ENCODE results near the gene STK11IP.

STK11IP gene

GRCh38 chr2:219565130-219566080, 32.3 kb upstream of the STK11IP start:
- no peak for DNase-seq

- no peak for DNase-seq
Observed at GRCh38 chr2:219566640-219567039, 31.0 kb upstream of the STK11IP start.

GRCh38 chr2:219567131-219567530, 30.5 kb upstream of the STK11IP start:
- DNase-seq: no peak

- DNase-seq: no peak
Observed at GRCh38 chr2:219567791-219568361, 29.8 kb upstream of the STK11IP start.

GRCh38 chr2:219569041-219569440, 28.6 kb upstream of the STK11IP start:
- DNase-seq: no peak

GRCh38 chr2:219569635-219570034, 28.0 kb upstream of the STK11IP start:
- no peak for DNase-seq

GRCh38 chr2:219570194-219570923, 27.3 kb upstream of the STK11IP start:
- DNase-seq: no peak

- DNase-seq: no peak
Observed at GRCh38 chr2:219570924-219571310, 26.7 kb upstream of the STK11IP start.

GRCh38 chr2:219571311-219572236, 26.1 kb upstream of the STK11IP start, which contains the start of gene OBSL1:
Gene OBSL1, minus strand, starts transcription at chr2:219571539. Its CDS starts 307 bp downstream, at chr2:219571232.
- peak; percentile 25 for DNase-seq

GRCh38 chr2:219572237-219573001, 25.2 kb upstream of the STK11IP start, which contains the start of gene INHA:
Gene INHA, plus strand, starts transcription at chr2:219572310. Its CDS starts 65 bp downstream, at chr2:219572375.
- DNase-seq: no peak

- DNase-seq: no peak
Observed at GRCh38 chr2:219573166-219573565, 24.5 kb upstream of the STK11IP start.

GRCh38 chr2:219574484-219575311, 23.0 kb upstream of the STK11IP start:
- no peak for DNase-seq

GRCh38 chr2:219575566-219576504, 21.8 kb upstream of the STK11IP start:
- no peak for DNase-seq

GRCh38 chr2:219576505-219577388, 20.9 kb upstream of the STK11IP start:
- DNase-seq: no peak

- DNase-seq: no peak
Observed at GRCh38 chr2:219578811-219579613, 18.6 kb upstream of the STK11IP start.

- DNase-seq: no peak
Observed at GRCh38 chr2:219581346-219581745, 16.3 kb upstream of the STK11IP start.

- no peak for DNase-seq
Observed at GRCh38 chr2:219591091-219591490, 6.6 kb upstream of the STK11IP start.
